GM12878 (cell line): Measurements from ENCODE around the gene ELOVL4. TPM values are rescaled to one million over a fixed set of nuclear protein-coding genes. Genes with fewer than 3 reads are reported as not detected.

Experiments used
- ATAC-seq: fragments of 200-7000 bp; cut with Tn5 transposase; 3 replicates; pipeline ENCODE4 v1.9.1; 2020; ENCODE audit warnings: mild to moderate bottlenecking, moderate library complexity
- BruUV-seq: library from RNA; stranded (reverse); fragments of 400-500 nt; replicated peaks from 2 replicates; lab custom pipeline; 2021; lab: Mats Ljungman, UMichigan
- CTCF ChIA-PET: fragments of 300-600 bp; sonication (Branson Sonifier 250); formaldehyde crosslinking; extraction: SDS; loops from one replicate; lab custom pipeline; 2021; ENCODE audit warnings: inconsistent platforms; lab: Yijun Ruan, JAX
- POLR2A ChIA-PET: fragments of 350-600 bp; formaldehyde crosslinking; extraction: SDS; loops from one replicate; lab custom pipeline; 2021; ENCODE audit warnings: inconsistent platforms; lab: Charles Lee
- RAD21 ChIA-PET: fragments of 300-600 bp; sonication (Branson Sonifier 250); formaldehyde crosslinking; loops from one replicate; lab custom pipeline; 2023; ENCODE audit warnings: antibody characterized with exemption; ENCODE audit not compliant: unreplicated experiment; lab: Charles Lee
- SMC1A ChIA-PET: fragments of 300-600 bp; sonication (Branson Sonifier 250); formaldehyde crosslinking; loops from one replicate; lab custom pipeline; 2023; ENCODE audit not compliant: unreplicated experiment, uncharacterized antibody; lab: Charles Lee
- DNase-seq: peaks from one replicate; pipeline ENCODE4 v3.0.0-alpha.2; 2011; ENCODE audit warnings: low read depth, low spot score
- FAIRE-seq: peaks from 3 replicates; lab custom pipeline; 2011; peaks lifted over from hg19 to GRCh38; lab: Jason Lieb, UNC
- H2AFZ ChIP-seq: 2 replicates; pipeline ENCODE4 v1.6.0; 2011; ENCODE audit warnings: low read depth, low read length, control low read depth; ENCODE audit not compliant: control insufficient read depth
- H3K27ac ChIP-seq: 2 replicates; pipeline ENCODE4 v1.5.1; 2011; ENCODE audit warnings: control low read depth; ENCODE audit not compliant: control insufficient read depth, insufficient read depth
- H3K27me3 ChIP-seq, 2 experiments: replicated peaks in 1 of 2; 2 replicates each; pipeline versions ENCODE4 v1.6.0 to v1.6.1; 2011; ENCODE audit warnings: low read length in 1 of 2; ENCODE audit not compliant: control insufficient read depth in 2 of 2, insufficient read depth in 2 of 2
- H3K36me3 ChIP-seq, 2 experiments: 2 replicates each; pipeline ENCODE4 v1.5.1; 2011; ENCODE audit warnings: low read length in 1 of 2; ENCODE audit not compliant: control insufficient read depth in 2 of 2, insufficient read depth in 2 of 2
- H3K4me1 ChIP-seq: 2 replicates; pipeline ENCODE4 v1.6.1; 2011; ENCODE audit warnings: mild to moderate bottlenecking, low read length, moderate library complexity, mixed read lengths; ENCODE audit not compliant: control insufficient read depth, insufficient read depth
- H3K4me2 ChIP-seq: 2 replicates; pipeline ENCODE4 v1.6.0; 2011; ENCODE audit warnings: control low read depth; ENCODE audit not compliant: control insufficient read depth, insufficient read depth
- H3K4me3 ChIP-seq: fragments of 200-600 bp; sonication (generic); 2 replicates; pipeline ENCODE4 v1.5.1; 2016
- H3K79me2 ChIP-seq: 2 replicates; pipeline ENCODE4 v1.6.0; 2011; ENCODE audit warnings: low read length; ENCODE audit not compliant: control insufficient read depth, insufficient read depth
- H3K9ac ChIP-seq: 2 replicates; pipeline ENCODE4 v1.8.0; 2011; ENCODE audit warnings: low read length, control low read depth, mixed read lengths; ENCODE audit not compliant: control insufficient read depth, insufficient read depth
- H3K9me3 ChIP-seq: replicated peaks from 3 replicates; pipeline ENCODE4 v1.5.1; 2011; ENCODE audit warnings: mild to moderate bottlenecking, low read length; ENCODE audit not compliant: control insufficient read depth, insufficient read depth
- H4K20me1 ChIP-seq: 2 replicates; pipeline ENCODE4 v1.6.0; 2011; ENCODE audit not compliant: control insufficient read depth, insufficient read depth
- CHD2 ChIP-seq: IDR thresholded peaks from 2 replicates; pipeline ENCODE4 v1.6.1; 2011; ENCODE audit warnings: low read depth, low read length, improper control_type of control experiment, borderline replicate concordance
- GABPA ChIP-seq: IDR thresholded peaks from 2 replicates; pipeline ENCODE4 v1.6.1; 2014; ENCODE audit warnings: antibody characterized with exemption, low read depth, mild to moderate bottlenecking, inconsistent platforms
- HDGF ChIP-seq: fragments of 450-650 bp; IDR thresholded peaks from 2 replicates; pipeline ENCODE4 v1.6.1; 2016; ENCODE audit warnings: antibody characterized with exemption
- MXI1 ChIP-seq: fragments of 150-350 bp; IDR thresholded peaks from 2 replicates; pipeline ENCODE4 v1.6.1; 2011; ENCODE audit warnings: low read depth, mild to moderate bottlenecking, inconsistent platforms, low read length, improper control_type of control experiment
- POLR2A ChIP-seq: IDR thresholded peaks from 2 replicates; pipeline ENCODE4 v1.6.1; 2011; ENCODE audit warnings: low read depth, mild to moderate bottlenecking, low read length
- RAD51 ChIP-seq: fragments of 450-650 bp; IDR thresholded peaks from 2 replicates; pipeline ENCODE4 v1.6.1; 2016; ENCODE audit warnings: moderate library complexity, mild to moderate bottlenecking, inconsistent platforms
- SREBF1 ChIP-seq: IDR thresholded peaks from 2 replicates; pipeline ENCODE4 v1.6.1; 2012; ENCODE audit warnings: mild to moderate bottlenecking, low read length
- TARDBP ChIP-seq: IDR thresholded peaks from 2 replicates; pipeline ENCODE4 v1.6.1; 2016; ENCODE audit warnings: borderline replicate concordance
- ZNF217 ChIP-seq: fragments of 450-650 bp; IDR thresholded peaks from 2 replicates; pipeline ENCODE4 v1.6.1; 2017; ENCODE audit warnings: antibody characterized with exemption, mild to moderate bottlenecking
- ZNF687 ChIP-seq: fragments of 450-650 bp; IDR thresholded peaks from 2 replicates; pipeline ENCODE4 v1.6.1; 2017; ENCODE audit warnings: mild to moderate bottlenecking, moderate library complexity
- WGBS: methylation state at CpG from one replicate; pipeline ENCODE4 v1.1.6; 2016; ENCODE audit warnings: low lambda C conversion rate; ENCODE audit not compliant: insufficient replicate concordance, insufficient coverage; ENCODE audit errors: missing lambda C conversion rate; 5-methylcytosine and 5-hydroxymethylcytosine counted together
- in situ Hi-C: fragments of 300-500 bp; cut with MboI; formaldehyde crosslinking; loops from 9 replicates; pipeline ENCODE4 v1.14.3; 2018; ENCODE audit warnings: mixed read lengths
- intact Hi-C: fragments of 100-400 bp; cut with micrococcal nuclease; formaldehyde crosslinking; loops from one replicate; pipeline ENCODE4 v1.14.2; 2022; ENCODE audit not compliant: unreplicated experiment
- polyA plus RNA-seq, 11 experiments: library from polyadenylated mRNA; depleted of rRNA in 4 of 11; unstranded in 6 of 11; stranded (reverse) in 5 of 11; fragments of >200 nt; fragmentation: Nextera tagmentation in 4 of 11; fragmentation: Illumina TruSeq in 1 of 11; extraction: Ambion mirVana in 4 of 11; extraction: Trizol in 1 of 11; gene quantifications; 1 replicate in 1 of 11; 2 replicates in 10 of 11; pipeline versions ENCODE4 v1.2.1 to v1.2.3, GENCODE V29; 2011 to 2016; ENCODE audit warnings: inconsistent platforms in 2 of 11, missing spikeins in 2 of 11, low read depth in 1 of 11
- total RNA-seq, 4 experiments: library from RNA; depleted of rRNA in 3 of 4; stranded (reverse); fragments of >200 nt in 3 of 4; fragmentation: Illumina TruSeq in 1 of 4; extraction: Trizol in 1 of 4; gene quantifications; 2 replicates each; pipeline versions ENCODE4 v1.2.1 to v1.2.3, GENCODE V29; 2013 to 2021

ELOVL4 gene
- total and polyA plus RNA-seq, 10 of the 15 experiments (the other 5 are each of a cell fraction or from before 2014, with no cell fraction given), result 0.03 to 0.15 (median 0.08) TPM; not detected in 7

DNA sequence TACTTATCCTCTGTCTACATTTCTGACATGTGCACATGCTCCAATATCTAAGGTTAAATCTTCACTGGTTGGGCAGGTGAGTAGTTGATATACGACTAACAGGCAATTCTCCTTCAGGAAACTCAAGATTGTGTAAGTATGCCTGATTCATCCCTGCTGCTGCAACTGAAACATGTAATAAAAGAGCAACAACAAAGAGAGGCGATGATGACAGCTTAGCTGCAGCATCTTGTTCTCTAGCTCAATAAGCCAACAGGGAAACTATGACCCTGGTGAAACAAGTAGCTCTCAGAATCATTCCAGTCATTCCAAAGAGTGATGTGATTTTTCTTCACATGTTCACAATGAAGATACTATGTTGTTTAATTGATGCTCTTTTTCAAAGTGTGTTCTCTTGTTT is 74.4 kb downstream of the ELOVL4 start:
- intact Hi-C loops, result loop anchor here (10.0 kb wide), 1 partner anchor 222 kb away; no protein-coding TSS in a partner anchor
- in situ Hi-C loops, result no loop called here
- POLR2A ChIA-PET, result no interaction called here

More for the DNA sequence above, 74.4 kb downstream of the ELOVL4 start:
- no peak overlapping the region for H2AFZ ChIP-seq
- H3K36me3 ChIP-seq, result no peaks in the 10 kb centered on the region
- CTCF ChIA-PET, result interaction anchor here (0.9 to 1.6 kb wide), 3 partner anchors 39 to 100 kb away, joined by 3 to 4 read pairs (median 3); no protein-coding TSS in a partner anchor
- RAD21 ChIA-PET, result no interaction called here
- H3K27me3 ChIP-seq, result no peaks in the 10 kb centered on the region
- H3K27ac ChIP-seq, result no peak overlapping the region
- no peaks in the 10 kb centered on the region for H3K4me1 ChIP-seq
- no peak overlapping the region for H3K4me3 ChIP-seq
- TF ChIP-seq TARDBP, result no peak
- no peak for TF ChIP-seq SREBF1
- TF ChIP-seq RAD51, result no peak
- TF ChIP-seq ZNF217, result no peak
- no peak for TF ChIP-seq MXI1
- TF ChIP-seq CHD2, result no peak
- TF ChIP-seq GABPA, result no peak
- no peak for TF ChIP-seq ZNF687
- TF ChIP-seq HDGF, result no peak
- TF ChIP-seq POLR2A, result no peak
- ATAC-seq (no peak), DNase-seq (no peak), FAIRE-seq (no peak)
- H3K79me2 ChIP-seq, result no peaks in the 10 kb centered on the region
- no peaks in the 10 kb centered on the region for H3K9me3 ChIP-seq
- SMC1A ChIA-PET, result interaction anchor here (1.0 kb wide), 1 partner anchor 213 kb away, joined by 4 read pairs; no protein-coding TSS in a partner anchor
- no peak overlapping the region for H3K9ac ChIP-seq
- H3K4me2 ChIP-seq, result no peak overlapping the region
- no TSS peak for BruUV-seq
- H4K20me1 ChIP-seq, result no peaks in the 10 kb centered on the region
- WGBS, result 87% methylated on average over 2 of the region's 2 CpGs
